HCT116 (cell line): ENCODE measurements around the gene PPM1B. TPM values are rescaled to one million over a fixed set of nuclear protein-coding genes. Genes with fewer than 3 reads are reported as not detected.
"Not testable (repeated sequence)": the region's sequence is repeated elsewhere in the genome, so short reads cannot be mapped to it uniquely, and the experiment has no call there.

Experiments used
- ATAC-seq: fragments of 200-7000 bp; cut with Tn5 transposase; 2 replicates; pipeline ENCODE4 v1.9.1; 2020; ENCODE audit warnings: mild to moderate bottlenecking, moderate library complexity
- BruUV-seq: library from RNA; stranded (reverse); fragments of 400-500 nt; replicated peaks from 2 replicates; lab custom pipeline; 2021; lab: Mats Ljungman, UMichigan
- CTCF ChIA-PET: fragments of 300-600 bp; sonication (Branson Sonifier 250); formaldehyde crosslinking; loops from one replicate; lab custom pipeline; 2021; ENCODE audit warnings: antibody characterized with exemption; lab: Charles Lee
- POLR2A ChIA-PET: fragments of 300-600, 350-600 bp; sonication (Branson Sonifier 250); formaldehyde crosslinking; loops from one replicate; lab custom pipeline; 2021; ENCODE audit warnings: antibody characterized with exemption; lab: Charles Lee
- RAD21 ChIA-PET, 2 experiments: fragments of 300-600 bp; sonication (Branson Sonifier 250); formaldehyde crosslinking; loops; one replicate each; lab custom pipeline; 2023; ENCODE audit warnings: low total read pairs in 2 of 2; ENCODE audit not compliant: uncharacterized antibody in 2 of 2, unreplicated experiment in 2 of 2, low non-redundant PET in 1 of 2; lab: Charles Lee
- DNase-seq: peaks from one replicate; pipeline ENCODE4 v3.0.0-alpha.2; 2010; ENCODE audit warnings: low read depth, low spot score
- H2AFZ ChIP-seq: fragments of 200-600 bp; shearing (Covaris generic), sonication (generic); 2 replicates; pipeline ENCODE4 v1.6.1; 2017; ENCODE audit warnings: low read depth, mixed run types, mixed read lengths, antibody characterized with exemption, low read length; ENCODE audit not compliant: poor library complexity, severe bottlenecking
- H3K27ac ChIP-seq: 2 replicates; pipeline ENCODE4 v1.5.1; 2012; ENCODE audit warnings: low read depth, low read length
- H3K27me3 ChIP-seq: fragments of 200-600 bp; sonication (generic); 2 replicates; pipeline ENCODE4 v1.6.1; 2016; ENCODE audit warnings: mixed run types, low read length, mixed read lengths; ENCODE audit not compliant: insufficient read depth
- H3K36me3 ChIP-seq, 2 experiments: fragments of 200-500 bp in 1 of 2; fragments of 200-600 bp in 1 of 2; sonication (Bioruptor generic) in 1 of 2; sonication (generic) in 1 of 2; 2 replicates each; pipeline versions ENCODE4 v1.5.1 to v1.6.1; 2014 to 2016; ENCODE audit warnings: low read length in 2 of 2, inconsistent platforms in 1 of 2, mixed read lengths in 1 of 2, mixed run types in 1 of 2; ENCODE audit not compliant: insufficient read depth in 2 of 2, control insufficient read depth in 1 of 2
- H3K4me1 ChIP-seq, 2 experiments: fragments of 200-600 bp in 1 of 2; sonication (generic) in 1 of 2; 2 replicates each; pipeline versions ENCODE4 v1.5.1 to v1.6.1; 2012 to 2017; ENCODE audit warnings: low read length in 2 of 2, inconsistent platforms in 1 of 2, mild to moderate bottlenecking in 1 of 2, mixed read lengths in 1 of 2, mixed run types in 1 of 2, moderate library complexity in 1 of 2; ENCODE audit not compliant: insufficient read depth in 2 of 2, control insufficient read depth in 1 of 2
- H3K4me2 ChIP-seq: fragments of 200-600 bp; sonication (generic); 2 replicates; pipeline ENCODE4 v1.6.1; 2017; ENCODE audit warnings: mixed run types, low read length, mixed read lengths
- H3K4me3 ChIP-seq, 2 experiments: fragments of 200-600 bp in 1 of 2; sonication (generic) in 1 of 2; replicated peaks in 1 of 2; 2 replicates each; pipeline ENCODE4 v1.5.1; 2011 to 2016; ENCODE audit warnings: low read length in 2 of 2, control low read depth in 1 of 2, low read depth in 1 of 2, mild to moderate bottlenecking in 1 of 2, mixed read lengths in 1 of 2, mixed run types in 1 of 2
- H3K79me2 ChIP-seq: fragments of 200-600 bp; sonication (generic); 2 replicates; pipeline ENCODE4 v1.6.1; 2017; ENCODE audit warnings: mild to moderate bottlenecking, mixed run types, low read length, moderate library complexity, mixed read lengths; ENCODE audit not compliant: insufficient read depth
- H3K9ac ChIP-seq: fragments of 200-600 bp; sonication (generic); 2 replicates; pipeline ENCODE4 v1.6.1; 2016; ENCODE audit warnings: low read length, mixed read lengths
- H3K9me2 ChIP-seq: fragments of 200-600 bp; sonication (generic), shearing (Covaris generic); 2 replicates; pipeline ENCODE4 v1.6.1; 2017; ENCODE audit warnings: mixed run types, mild to moderate bottlenecking, moderate library complexity; ENCODE audit not compliant: insufficient read depth
- H3K9me3 ChIP-seq, 2 experiments: fragments of 200-500 bp in 1 of 2; fragments of 200-600 bp in 1 of 2; sonication (Bioruptor generic) in 1 of 2; sonication (generic) in 1 of 2; 2 replicates each; pipeline ENCODE4 v1.6.1; 2014 to 2017; ENCODE audit warnings: low read length in 2 of 2, mixed read lengths in 2 of 2, inconsistent platforms in 1 of 2, low read depth in 1 of 2, mild to moderate bottlenecking in 1 of 2, mixed run types in 1 of 2, moderate library complexity in 1 of 2; ENCODE audit not compliant: control insufficient read depth in 1 of 2, insufficient read depth in 1 of 2
- H4K20me1 ChIP-seq: fragments of 200-600 bp; sonication (generic), shearing (Covaris generic); 2 replicates; pipeline ENCODE4 v1.6.1; 2017; ENCODE audit warnings: mixed run types, mild to moderate bottlenecking, moderate library complexity; ENCODE audit not compliant: insufficient read depth
- ATF3 ChIP-seq: IDR thresholded peaks from 2 replicates; pipeline ENCODE4 v1.6.1; 2012
- CEBPB ChIP-seq: IDR thresholded peaks from 2 replicates; pipeline ENCODE4 v1.6.1; 2012; ENCODE audit warnings: low read depth
- CTCF ChIP-seq, 3 experiments: fragments of 200-600 bp in 1 of 3; sonication (generic) in 1 of 3; IDR thresholded peaks in 2 of 3; conservative IDR thresholded peaks in 1 of 3; 2 replicates each; pipeline ENCODE4 v1.5.1; 2012 to 2017; ENCODE audit warnings: low read depth in 2 of 3, low read length in 2 of 3, antibody characterized with exemption in 1 of 3, borderline replicate concordance in 1 of 3, control low read depth in 1 of 3, mild to moderate bottlenecking in 1 of 3, mixed read lengths in 1 of 3, mixed run types in 1 of 3, moderate library complexity in 1 of 3; ENCODE audit not compliant: insufficient read depth in 1 of 3
- EGR1 ChIP-seq: IDR thresholded peaks from 2 replicates; pipeline ENCODE4 v1.6.1; 2012; ENCODE audit warnings: low read depth
- ELF1 ChIP-seq: IDR thresholded peaks from 2 replicates; pipeline ENCODE4 v1.6.1; 2012; ENCODE audit warnings: low read depth, borderline replicate concordance
- EZH2 ChIP-seq: fragments of 200-600 bp; sonication (generic); IDR thresholded peaks from 2 replicates; pipeline ENCODE4 v1.6.1; 2017; ENCODE audit warnings: antibody characterized with exemption, mixed run types
- FOSL1 ChIP-seq: IDR thresholded peaks from 2 replicates; pipeline ENCODE4 v1.6.1; 2012; ENCODE audit warnings: low read depth
- JUND ChIP-seq: IDR thresholded peaks from 2 replicates; pipeline ENCODE4 v1.6.1; 2012
- POLR2A ChIP-seq: IDR thresholded peaks from 2 replicates; pipeline ENCODE4 v1.7.0; 2011; ENCODE audit warnings: borderline replicate concordance; ENCODE audit not compliant: insufficient read depth, insufficient read length; ENCODE audit errors: extremely low read depth
- RAD21 ChIP-seq: IDR thresholded peaks from 2 replicates; pipeline ENCODE4 v1.6.1; 2012; ENCODE audit warnings: low read depth, mild to moderate bottlenecking
- REST ChIP-seq: IDR thresholded peaks from 2 replicates; pipeline ENCODE4 v1.6.1; 2012; ENCODE audit warnings: low read depth
- SP1 ChIP-seq: IDR thresholded peaks from 2 replicates; pipeline ENCODE4 v1.6.1; 2012; ENCODE audit warnings: low read depth
- SRF ChIP-seq: IDR thresholded peaks from 2 replicates; pipeline ENCODE4 v1.6.1; 2012; ENCODE audit warnings: low read depth
- TCF7L2 ChIP-seq: IDR thresholded peaks from 2 replicates; pipeline ENCODE4 v1.7.0; 2011; ENCODE audit warnings: borderline replicate concordance, inconsistent platforms; ENCODE audit not compliant: insufficient read depth, insufficient read length; ENCODE audit errors: extremely low read depth
- ZNF274 ChIP-seq: fragments of 200-500 bp; sonication (Bioruptor generic); IDR thresholded peaks from 2 replicates; pipeline ENCODE4 v1.6.1; 2014; ENCODE audit warnings: mild to moderate bottlenecking, low read depth, low read length, inconsistent platforms
- intact Hi-C: fragments of 100-400 bp; cut with micrococcal nuclease; formaldehyde crosslinking; loops from 2 replicates; pipeline ENCODE4 v1.10.0; 2022
- total RNA-seq: library from RNA; stranded (reverse); gene quantifications from one replicate; pipeline ENCODE4 v1.2.1, GENCODE V29; 2021; ENCODE audit not compliant: unreplicated experiment

PPM1B gene
- total RNA-seq, 1 experiment from 2014 or later, result 36.9 TPM

GRCh38 chr2:44257802-44258201 lies 89.1 kb downstream of the PPM1B start:
- POLR2A ChIA-PET, H3K4me1 ChIP-seq, CTCF ChIA-PET, H3K36me3 ChIP-seq, ATAC-seq, H3K4me3 ChIP-seq, H4K20me1 ChIP-seq, H3K9ac ChIP-seq, DNase-seq, H3K27me3 ChIP-seq, H3K4me2 ChIP-seq, intact Hi-C loops, RAD21 ChIA-PET, H3K27ac ChIP-seq, BruUV-seq, H3K9me2 ChIP-seq, H3K79me2 ChIP-seq, H2AFZ ChIP-seq, H3K9me3 ChIP-seq: not testable (repeated sequence)

GRCh38 chr2:44267269-44267795 lies 98.7 kb downstream of the PPM1B start:
- no peak for ATAC-seq
- no peak for DNase-seq
- no peak overlapping the region for H3K4me3 ChIP-seq
- RAD21 ChIA-PET, result no interaction called here
- no peak overlapping the region for H3K27ac ChIP-seq
- H3K79me2 ChIP-seq, result no peaks in the 10 kb centered on the region
- TF ChIP-seq TCF7L2 (no peak), ZNF274 (no peak), JUND (no peak), EZH2 (no peak), REST (no peak), SRF (no peak), POLR2A (no peak), CTCF (IDR thresholded peaks at IDR 0.05 in 2 of 3, conservative IDR thresholded peaks at IDR 0.05 in 1 of 3; ENCODE audit: borderline replicate concordance in 1 of 3, insufficient read depth in 1 of 3, low read depth in 2 of 3, low read length in 2 of 3) (no peak), EGR1 (no peak), SP1 (no peak), RAD21 (no peak), CEBPB (no peak), FOSL1 (no peak), ATF3 (no peak), ELF1 (no peak)
- CTCF ChIA-PET, result interaction anchor here (1.6 kb wide), 1 partner anchor 24 kb away, joined by 3 read pairs; no protein-coding TSS in a partner anchor
- H3K9me2 ChIP-seq, result no peaks in the 10 kb centered on the region
- no peaks in the 10 kb centered on the region for H4K20me1 ChIP-seq
- no peaks in the 10 kb centered on the region for H3K4me1 ChIP-seq
- no TSS peak for BruUV-seq
- H3K9me3 ChIP-seq, result no peaks in the 10 kb centered on the region
- H3K36me3 ChIP-seq, result no peaks in the 10 kb centered on the region
- intact Hi-C loops, result no loop called here
- H2AFZ ChIP-seq, result no peak overlapping the region
- no peak overlapping the region for H3K4me2 ChIP-seq
- H3K9ac ChIP-seq, result no peak overlapping the region
- POLR2A ChIA-PET, result no interaction called here
- H3K27me3 ChIP-seq, result no peaks in the 10 kb centered on the region
